ENCODE measurements around the gene CBX5.

GRCh38 chr12:54197431-54197909 lies 82.5 kb downstream of the CBX5 start:
- TF ChIP-seq, protein P1, sequence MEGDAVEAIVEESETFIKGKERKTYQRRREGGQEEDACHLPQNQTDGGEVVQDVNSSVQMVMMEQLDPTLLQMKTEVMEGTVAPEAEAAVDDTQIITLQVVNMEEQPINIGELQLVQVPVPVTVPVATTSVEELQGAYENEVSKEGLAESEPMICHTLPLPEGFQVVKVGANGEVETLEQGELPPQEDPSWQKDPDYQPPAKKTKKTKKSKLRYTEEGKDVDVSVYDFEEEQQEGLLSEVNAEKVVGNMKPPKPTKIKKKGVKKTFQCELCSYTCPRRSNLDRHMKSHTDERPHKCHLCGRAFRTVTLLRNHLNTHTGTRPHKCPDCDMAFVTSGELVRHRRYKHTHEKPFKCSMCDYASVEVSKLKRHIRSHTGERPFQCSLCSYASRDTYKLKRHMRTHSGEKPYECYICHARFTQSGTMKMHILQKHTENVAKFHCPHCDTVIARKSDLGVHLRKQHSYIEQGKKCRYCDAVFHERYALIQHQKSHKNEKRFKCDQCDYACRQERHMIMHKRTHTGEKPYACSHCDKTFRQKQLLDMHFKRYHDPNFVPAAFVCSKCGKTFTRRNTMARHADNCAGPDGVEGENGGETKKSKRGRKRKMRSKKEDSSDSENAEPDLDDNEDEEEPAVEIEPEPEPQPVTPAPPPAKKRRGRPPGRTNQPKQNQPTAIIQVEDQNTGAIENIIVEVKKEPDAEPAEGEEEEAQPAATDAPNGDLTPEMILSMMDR (IDR thresholded peaks at IDR 0.05), result no peak
- TF ChIP-seq POLR2AphosphoS5 (IDR thresholded peaks at IDR 0.05) (no peak), POLR2A (IDR thresholded peaks at IDR 0.05) (no peak), EP300 (IDR thresholded peaks at IDR 0.05) (no peak)

Measured in stomach (tissue), 4 donors.